ENCODE results near the gene PRUNE2.

DNA sequence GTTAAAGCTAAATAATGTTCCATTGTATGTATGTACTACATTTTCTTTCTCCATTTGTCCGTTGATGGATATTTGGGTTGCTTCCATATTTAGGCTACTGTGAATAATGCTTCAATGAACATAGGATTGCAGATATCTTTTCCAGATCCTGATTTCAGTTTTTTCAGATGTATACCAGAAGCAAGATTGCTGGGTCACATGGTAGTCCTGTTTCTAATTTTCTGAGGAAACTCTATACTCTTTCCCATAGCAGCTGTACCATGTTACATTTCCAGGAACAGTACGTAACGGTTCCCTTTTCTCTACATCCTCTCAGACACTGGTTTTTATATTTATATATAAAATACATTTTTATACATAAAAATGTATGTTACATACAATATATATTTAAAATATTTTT is 325.1 kb downstream of the PRUNE2 start:
- no peak for TF ChIP-seq POLR2AphosphoS5 (IDR thresholded peaks at IDR 0.05)
- TF ChIP-seq, protein P1, sequence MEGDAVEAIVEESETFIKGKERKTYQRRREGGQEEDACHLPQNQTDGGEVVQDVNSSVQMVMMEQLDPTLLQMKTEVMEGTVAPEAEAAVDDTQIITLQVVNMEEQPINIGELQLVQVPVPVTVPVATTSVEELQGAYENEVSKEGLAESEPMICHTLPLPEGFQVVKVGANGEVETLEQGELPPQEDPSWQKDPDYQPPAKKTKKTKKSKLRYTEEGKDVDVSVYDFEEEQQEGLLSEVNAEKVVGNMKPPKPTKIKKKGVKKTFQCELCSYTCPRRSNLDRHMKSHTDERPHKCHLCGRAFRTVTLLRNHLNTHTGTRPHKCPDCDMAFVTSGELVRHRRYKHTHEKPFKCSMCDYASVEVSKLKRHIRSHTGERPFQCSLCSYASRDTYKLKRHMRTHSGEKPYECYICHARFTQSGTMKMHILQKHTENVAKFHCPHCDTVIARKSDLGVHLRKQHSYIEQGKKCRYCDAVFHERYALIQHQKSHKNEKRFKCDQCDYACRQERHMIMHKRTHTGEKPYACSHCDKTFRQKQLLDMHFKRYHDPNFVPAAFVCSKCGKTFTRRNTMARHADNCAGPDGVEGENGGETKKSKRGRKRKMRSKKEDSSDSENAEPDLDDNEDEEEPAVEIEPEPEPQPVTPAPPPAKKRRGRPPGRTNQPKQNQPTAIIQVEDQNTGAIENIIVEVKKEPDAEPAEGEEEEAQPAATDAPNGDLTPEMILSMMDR (IDR thresholded peaks at IDR 0.05), result no peak
- TF ChIP-seq POLR2A (IDR thresholded peaks at IDR 0.05), result no peak

Data from breast epithelium (tissue), 3 donors.